ENCODE measurements around the gene UFC1.

UFC1 gene

DNA sequence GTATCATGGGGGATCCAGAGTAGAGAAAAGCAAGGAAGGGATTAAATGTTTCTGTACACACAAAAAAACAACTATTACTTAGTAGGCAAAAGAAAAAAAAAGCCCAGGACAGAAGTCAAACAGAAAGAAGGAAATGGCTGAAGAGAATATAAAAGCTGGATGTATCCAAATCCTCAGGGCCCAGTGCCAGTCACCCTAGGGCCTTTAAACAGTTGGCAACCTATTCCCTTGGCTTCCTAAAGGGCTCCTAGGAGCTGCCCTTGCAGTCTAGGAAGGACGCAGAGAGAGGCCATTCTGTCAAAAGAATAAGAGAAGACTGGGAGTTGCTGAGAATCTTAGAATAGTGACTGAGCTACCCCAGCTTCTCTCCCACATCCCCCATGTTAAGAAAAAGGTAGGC, 18.6 kb downstream of the UFC1 start:
- DNase-seq = no peak

- DNase-seq = no peak
Observed at GRCh38 chr1:161172776-161173376, 19.1 kb downstream of the UFC1 start.

GRCh38 chr1:161173711-161174110, 19.9 kb downstream of the UFC1 start:
- DNase-seq = no peak

DNA sequence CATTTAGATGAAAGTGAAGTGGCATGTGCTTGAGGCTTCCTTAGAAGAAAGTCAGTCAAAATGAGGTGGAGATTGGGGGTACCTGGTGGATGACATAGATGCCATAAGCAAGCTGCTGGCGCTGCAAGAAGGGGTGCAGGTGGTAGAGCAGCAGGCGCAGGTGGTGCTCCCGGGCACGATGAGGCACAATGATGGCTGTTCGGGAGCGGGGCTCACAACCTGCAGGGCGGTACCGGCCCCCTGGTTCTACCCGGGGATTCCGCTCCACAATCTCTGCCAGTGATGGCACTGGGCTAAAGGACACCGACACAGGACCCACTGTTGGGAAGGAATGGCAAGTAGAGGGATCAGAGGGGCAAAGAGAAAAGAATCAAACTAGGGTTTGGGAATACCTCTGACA, 21.1 kb downstream of the UFC1 start:
- DNase-seq = no peak

GRCh38 chr1:161175771-161176453, 22.1 kb downstream of the UFC1 start:
- no peak for DNase-seq

- DNase-seq = no peak
Observed at GRCh38 chr1:161176468-161177111, 22.8 kb downstream of the UFC1 start.

- DNase-seq = peak; percentile 98 to 99
Observed at GRCh38 chr1:161177112-161177935, 23.5 kb downstream of the UFC1 start, which contains the start of gene B4GALT3. Gene B4GALT3, minus strand, starts transcription at chr1:161177507. Its CDS starts 1,447 bp downstream, at chr1:161176060.

GRCh38 chr1:161177936-161178244, 24.1 kb downstream of the UFC1 start:
- DNase-seq = no peak

GRCh38 chr1:161179698-161180097, 25.9 kb downstream of the UFC1 start:
- DNase-seq = no peak

DNA sequence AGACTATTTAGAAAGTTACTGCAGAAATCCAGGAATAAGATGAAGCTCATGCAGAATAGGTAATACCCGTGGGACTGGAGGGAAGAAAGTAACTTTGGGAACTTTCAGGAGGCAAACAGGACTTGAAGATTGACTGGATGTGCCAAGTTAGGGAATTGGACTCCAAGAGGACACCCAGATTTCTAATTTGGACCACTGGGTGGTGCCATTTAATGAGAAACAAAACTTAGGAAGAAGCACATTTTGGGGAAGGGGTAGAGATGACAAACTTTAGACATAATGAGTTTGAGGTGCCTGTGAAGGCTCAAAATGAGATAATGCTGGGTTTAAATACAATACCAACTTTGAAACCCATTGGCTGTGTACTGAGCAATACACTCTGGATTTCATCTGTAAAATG, 26.9 kb downstream of the UFC1 start:
- DNase-seq = no peak

- DNase-seq = peak; percentile 64 to 71
Observed at GRCh38 chr1:161182214-161182613, 28.4 kb downstream of the UFC1 start.

DNA sequence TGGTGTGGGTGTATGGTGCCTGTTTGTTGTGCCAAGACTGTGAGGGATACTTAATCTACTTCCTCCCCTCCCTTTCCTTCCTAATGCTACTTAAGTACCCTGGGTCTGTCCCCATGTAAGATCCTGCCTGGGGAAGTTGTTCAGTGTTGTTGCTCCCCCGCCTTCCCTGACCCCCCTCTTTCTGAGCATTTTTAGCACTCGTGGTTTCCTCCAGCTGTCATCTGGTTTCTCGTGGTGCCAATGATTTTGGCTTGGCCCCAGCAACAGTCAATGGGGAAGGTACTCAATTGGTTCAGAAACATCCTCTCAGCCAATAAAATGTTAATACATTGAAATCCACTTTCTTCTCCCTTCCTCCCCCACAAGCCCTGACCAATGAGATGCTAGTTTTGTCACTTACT, 31.5 kb downstream of the UFC1 start:
- DNase-seq = peak; percentile 61 to 67

- no peak for DNase-seq
Observed at GRCh38 chr1:161185732-161186311, 32.0 kb downstream of the UFC1 start.

DNA sequence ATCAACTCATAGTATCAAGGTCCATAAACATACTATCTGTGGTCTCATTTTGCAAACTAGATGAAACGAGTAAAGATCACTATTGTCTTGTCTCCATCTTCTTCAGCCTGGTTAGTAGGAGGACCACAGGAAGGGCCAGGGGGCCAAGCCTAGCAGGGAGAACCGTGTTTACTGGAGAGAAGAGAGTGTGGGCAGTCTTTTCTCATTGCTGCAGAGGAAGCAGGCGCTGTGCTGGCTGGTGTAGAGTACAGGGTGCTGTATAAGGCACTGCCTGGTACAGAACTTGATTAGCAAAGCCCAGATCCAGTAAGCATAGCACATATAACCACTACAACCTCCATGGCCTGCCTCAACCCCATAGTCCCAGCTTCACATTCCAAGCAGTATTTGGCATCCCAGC, 33.5 kb downstream of the UFC1 start:
- DNase-seq = no peak

- DNase-seq = no peak
Observed at GRCh38 chr1:161188381-161188780, 34.6 kb downstream of the UFC1 start.

DNA sequence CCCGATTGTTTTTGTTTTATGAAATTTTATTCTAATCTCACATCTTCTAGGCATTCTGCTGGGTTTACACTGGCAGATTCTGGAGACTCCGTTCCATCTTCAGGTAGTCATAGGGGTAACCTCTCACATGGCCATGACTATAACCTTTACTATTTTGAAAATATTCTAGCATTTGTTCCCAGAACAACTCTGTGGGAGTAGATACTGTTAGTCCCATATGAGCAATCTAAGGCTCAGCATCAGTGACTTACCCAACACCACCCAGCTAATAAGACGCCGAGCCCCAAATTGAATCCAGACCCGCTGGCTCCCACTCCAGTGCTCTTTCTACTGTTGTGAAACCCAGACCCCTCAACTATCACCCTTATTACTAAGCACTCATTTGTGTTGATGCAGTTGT, 35.3 kb downstream of the UFC1 start:
- DNase-seq = no peak

DNA sequence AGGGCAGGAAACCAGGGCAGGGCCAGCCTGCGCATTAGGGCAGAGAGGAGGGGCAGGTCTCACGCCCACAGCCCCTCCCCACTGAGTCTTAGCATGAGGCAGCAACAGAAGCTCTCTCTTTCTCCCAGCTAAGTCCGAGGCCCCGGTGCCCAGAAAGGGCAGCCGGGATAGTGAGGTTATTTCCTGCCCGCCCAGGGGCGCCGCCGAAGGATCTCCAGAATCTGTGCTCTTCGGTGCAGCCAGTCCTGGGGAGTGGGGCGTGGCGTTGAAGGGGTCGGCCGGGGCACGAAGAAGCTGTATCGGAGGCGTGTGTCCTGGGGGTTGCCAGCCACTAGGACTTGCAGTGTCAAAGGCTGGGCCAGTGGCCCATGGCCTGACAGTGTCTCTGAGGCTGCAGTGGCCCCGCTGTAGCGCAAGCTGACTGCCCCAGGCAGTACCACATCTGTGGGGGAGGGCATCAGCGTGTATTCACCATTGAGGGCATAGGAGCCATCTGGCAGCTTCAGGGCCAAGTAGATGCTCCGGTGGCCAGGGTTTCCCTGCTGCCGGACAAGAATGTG, 37.3 kb downstream of the UFC1 start:
- no peak for DNase-seq

DNA sequence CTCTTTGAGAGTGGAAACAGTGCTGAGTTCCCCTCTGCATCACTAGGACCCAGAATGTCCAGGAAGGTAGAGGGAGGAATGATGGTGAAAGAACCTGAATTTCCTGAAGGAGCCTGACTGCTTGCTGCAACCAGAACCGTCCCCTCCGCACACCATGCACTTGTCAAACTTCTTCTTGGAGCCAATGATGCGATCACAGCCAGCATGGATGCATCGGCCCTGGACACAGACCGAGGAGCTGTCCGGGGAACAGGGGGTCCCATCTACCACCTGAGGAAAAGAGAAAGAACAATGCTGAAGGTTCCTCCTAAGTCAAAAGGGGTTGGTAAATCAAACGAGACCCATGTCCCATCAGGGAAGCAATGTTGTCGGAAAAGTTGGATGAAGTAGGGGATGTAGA, 38.2 kb downstream of the UFC1 start:
- DNase-seq = no peak

DNA sequence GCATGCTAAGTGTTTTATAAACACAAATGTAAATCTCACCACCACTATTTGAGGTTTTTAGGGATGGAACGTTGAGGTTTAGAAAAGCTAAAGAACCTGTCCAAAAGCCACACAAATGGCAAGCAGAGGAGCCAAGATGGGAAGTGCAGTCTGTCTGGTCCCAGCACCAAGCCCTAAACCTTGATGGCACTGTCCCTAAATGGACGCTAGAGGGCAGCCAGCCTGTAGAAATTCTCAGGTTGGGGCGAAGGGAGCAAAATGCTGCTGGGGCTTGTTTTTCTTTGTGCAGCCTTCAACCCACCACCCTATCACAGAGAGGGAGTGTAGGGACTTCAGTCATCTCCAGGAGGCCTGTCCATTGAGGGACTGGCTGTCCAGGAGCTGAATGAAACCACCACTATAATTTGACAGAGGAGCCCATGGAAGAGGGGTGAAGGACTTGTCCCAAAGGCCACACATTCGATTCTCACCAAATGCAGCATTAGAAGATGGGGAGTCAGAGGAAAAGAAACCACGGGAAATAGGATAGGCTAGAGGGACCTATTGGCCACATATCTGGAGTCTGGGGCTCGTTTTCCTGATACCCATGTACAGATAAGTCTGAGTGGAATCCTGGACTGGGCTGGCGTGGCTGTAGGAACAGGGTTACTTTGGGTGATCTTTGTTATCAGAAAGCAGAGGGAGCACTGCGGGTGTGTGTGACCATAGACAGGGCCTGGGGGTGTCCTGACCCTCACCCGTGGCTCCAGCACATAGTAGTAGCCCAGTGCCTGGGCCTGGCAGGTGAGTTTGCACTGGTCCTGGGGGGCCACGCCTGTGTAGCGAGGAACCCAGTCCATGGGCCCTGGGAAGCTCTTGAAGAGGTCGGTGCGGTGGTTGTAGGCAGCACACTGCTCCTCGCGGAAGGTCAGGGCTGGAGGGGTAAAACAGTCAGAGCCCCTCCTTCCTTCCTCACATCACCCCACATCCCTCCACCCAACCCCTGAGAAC, 39.0 kb downstream of the UFC1 start:
- DNase-seq = peak; percentile 60 to 71

- DNase-seq = no peak
Observed at GRCh38 chr1:161193561-161194235, 39.9 kb downstream of the UFC1 start.

- DNase-seq = no peak
Observed at GRCh38 chr1:161195171-161195570, 41.4 kb downstream of the UFC1 start.
